Left cardiac atrium (tissue), 4 donors: Measurements from ENCODE around the gene GMEB2. TPM values are rescaled to one million over a fixed set of nuclear protein-coding genes. Genes with fewer than 3 reads are reported as not detected.
"Not testable (repeated sequence)": the region's sequence is repeated elsewhere in the genome, so short reads cannot be mapped to it uniquely, and the experiment has no call there.

Experiments used
- ATAC-seq, 2 donors: fragments of 200-7000 bp; cut with Tn5 transposase; one replicate each; pipeline ENCODE4 v1.9.1; 2020; ENCODE audit warnings: mild to moderate bottlenecking in 2 of 2, moderate library complexity in 2 of 2
- DNase-seq: peaks from one replicate; pipeline ENCODE4 v3.0.0-alpha.2; 2020
- intact Hi-C, 2 donors: fragments of 100-400 bp; cut with DNase I; formaldehyde crosslinking; loops; one replicate each; pipeline versions ENCODE4 v1.14.1 to v1.15.1; 2022 to 2023
- total RNA-seq, 2 donors: library from RNA; stranded (reverse); fragmentation: NEBNext Ultra II Directional; extraction: Animal tissue kit (Norgen Biotek cat#: 25700); gene quantifications; one replicate each; pipeline ENCODE4 v1.2.1, GENCODE V29; 2021
- donor health status: DM: no; HTN: yes; CAD: no.
- donor health status: DM: no; HTN: yes; CAD: no; lungs with severe emphysema.
- donor health status: DM: yes; HTN: yes; CAD: no.
- donor health status: Dilated cardiomyopathy.

Gene GMEB2
- total RNA-seq, 2 donors from 2014 or later, result 5.7 to 7.9 TPM

- intact Hi-C loops, result no loop called here
- peak; percentile 65 for DNase-seq
- peak; percentile 33 to 50 for ATAC-seq
Measured at GRCh38 chr20:63567386-63568169, 59.3 kb downstream of the GMEB2 start.

DNA sequence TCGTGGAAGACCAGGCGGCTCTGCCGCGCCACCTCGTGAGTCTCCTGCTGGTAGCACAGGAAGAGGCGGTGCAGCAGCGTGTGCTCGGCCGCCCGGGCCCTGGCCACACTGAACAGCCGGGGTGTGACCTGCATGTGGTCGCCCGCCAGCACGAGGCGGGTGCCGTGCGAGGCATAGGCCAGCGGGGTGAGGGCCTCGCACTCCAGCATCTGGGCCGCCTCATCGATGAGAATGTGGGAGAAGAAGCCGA is 59.8 kb downstream of the GMEB2 start:
- intact Hi-C loops, result no loop called here
- ATAC-seq, result peak; percentile 2

DNA sequence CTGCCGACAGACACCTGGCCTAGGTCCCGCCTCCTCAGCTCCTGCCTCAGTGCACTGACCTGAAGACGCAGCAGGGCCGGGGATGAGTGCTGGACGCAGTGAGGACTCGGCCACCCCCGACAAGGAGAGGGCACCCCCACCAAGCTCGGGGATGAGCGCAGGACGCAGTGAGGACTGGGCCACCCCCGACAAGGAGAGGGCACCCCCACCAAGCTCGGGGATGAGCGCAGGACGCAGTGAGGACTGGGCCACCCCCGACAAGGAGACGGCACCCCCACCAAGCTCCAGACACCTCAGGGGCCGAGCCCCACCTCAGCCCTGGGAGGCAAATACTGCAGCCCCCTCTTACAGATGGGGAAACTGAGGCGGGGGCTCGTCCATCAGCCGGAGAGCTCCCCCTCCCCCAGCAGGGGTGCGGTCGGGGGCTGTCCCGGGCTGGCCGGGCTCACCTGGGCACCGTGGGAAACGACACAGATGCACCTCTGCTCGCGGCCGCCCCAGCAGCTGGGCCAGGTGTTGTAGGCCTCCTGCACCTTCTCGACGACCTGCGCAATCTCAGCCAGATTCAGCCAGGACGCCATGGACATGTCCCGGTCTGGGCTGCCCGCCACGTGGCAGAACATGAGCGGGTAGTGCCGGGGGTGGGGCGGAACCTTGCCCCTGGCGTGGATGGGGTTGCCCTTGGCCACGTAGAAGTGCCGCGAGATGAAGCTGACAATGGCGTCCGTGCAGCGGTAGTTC is 60.3 kb downstream of the GMEB2 start:
- ATAC-seq, result no peak
- DNase-seq, result no peak
- intact Hi-C loops, result no loop called here

More for the DNA sequence above, 59.8 kb downstream of the GMEB2 start:
- DNase-seq, result no peak

GRCh38 chr20:63565699-63566335 is 61.1 kb downstream of the GMEB2 start:
- intact Hi-C loops, result no loop called here
- DNase-seq (no peak), ATAC-seq (no peak)

DNA sequence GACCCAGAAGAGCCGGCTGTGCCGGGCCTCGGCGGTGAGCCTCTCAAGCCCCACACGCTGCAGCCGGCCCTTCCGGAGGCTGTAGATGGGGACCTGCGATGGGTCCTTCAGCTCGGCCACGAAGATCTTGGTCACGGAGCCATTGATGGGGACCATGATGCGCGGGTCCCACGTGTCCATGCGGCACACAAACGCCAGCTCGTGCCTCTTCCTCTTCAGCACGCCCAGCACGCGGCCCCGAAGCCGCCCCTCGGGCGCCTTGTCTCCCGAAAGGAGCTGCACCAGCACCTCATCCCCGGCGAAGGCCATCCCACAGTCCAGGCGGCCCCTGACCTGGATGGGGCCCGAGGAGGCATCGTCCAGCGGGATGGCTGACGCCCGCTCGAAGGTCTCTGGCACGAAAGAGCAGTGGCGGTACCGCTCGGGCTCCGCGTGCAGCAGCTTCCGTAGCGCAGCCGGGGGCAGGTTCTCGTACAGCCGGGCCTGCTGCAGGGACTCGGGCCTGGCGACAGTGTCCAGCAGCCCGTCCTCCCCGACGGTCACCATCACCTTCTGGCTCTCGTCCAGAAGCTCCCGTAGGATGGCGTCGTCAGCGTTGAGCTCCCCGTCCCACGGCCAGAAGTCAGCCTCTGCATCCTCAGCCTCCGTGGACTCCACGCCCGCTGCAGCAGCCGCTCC is 61.7 kb downstream of the GMEB2 start:
- intact Hi-C loops, result no loop called here
- DNase-seq (no peak), ATAC-seq (no peak)

GRCh38 chr20:63564036-63564810 is 62.7 kb downstream of the GMEB2 start:
- intact Hi-C loops, result no loop called here
- no peak for ATAC-seq
- no peak for DNase-seq

GRCh38 chr20:63563225-63563935 is 63.5 kb downstream of the GMEB2 start:
- DNase-seq, result no peak
- ATAC-seq, result no peak
- intact Hi-C loops, result no loop called here

GRCh38 chr20:63562461-63563224 is 64.3 kb downstream of the GMEB2 start:
- intact Hi-C loops, result no loop called here
- DNase-seq (no peak), ATAC-seq (no peak)

DNA sequence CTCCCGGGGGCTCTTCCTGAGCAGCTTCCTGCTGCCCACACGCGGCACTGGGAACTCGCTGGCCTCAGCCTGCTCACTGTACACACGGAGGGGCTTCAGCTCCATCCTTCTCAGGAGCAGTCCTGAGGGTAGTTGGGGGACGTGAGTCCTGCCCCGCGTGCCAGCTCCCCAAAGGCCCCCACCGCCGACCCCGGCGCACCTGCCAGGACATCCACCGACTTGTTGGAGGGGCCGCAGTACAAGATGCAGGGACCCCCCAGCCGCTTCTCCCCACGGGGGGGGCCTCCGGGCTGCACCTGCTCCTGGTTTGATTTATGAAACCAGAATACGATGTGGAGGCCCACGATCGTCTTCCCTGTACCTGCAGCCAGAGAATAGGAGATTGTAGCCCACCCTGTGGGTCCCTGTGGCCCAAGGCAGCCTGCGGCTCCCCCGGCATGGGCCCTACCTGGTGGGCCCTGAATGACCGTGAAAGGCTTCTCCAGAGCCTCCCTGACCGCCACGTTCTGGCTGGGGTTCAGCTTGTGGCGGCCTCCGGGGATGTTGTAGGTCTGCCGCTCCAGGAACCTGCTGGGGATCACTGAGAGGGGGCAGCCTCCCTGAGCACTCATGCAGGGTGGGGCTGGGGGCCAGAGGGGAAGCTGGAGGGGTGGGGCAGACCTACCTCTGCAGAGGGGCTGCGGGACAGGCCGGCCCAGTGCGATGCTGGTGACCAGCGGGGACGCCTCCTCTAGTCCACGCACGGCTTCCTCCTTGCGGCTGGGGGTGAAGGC is 65.1 kb downstream of the GMEB2 start:
- intact Hi-C loops, result no loop called here
- ATAC-seq (no peak), DNase-seq (no peak)

DNA sequence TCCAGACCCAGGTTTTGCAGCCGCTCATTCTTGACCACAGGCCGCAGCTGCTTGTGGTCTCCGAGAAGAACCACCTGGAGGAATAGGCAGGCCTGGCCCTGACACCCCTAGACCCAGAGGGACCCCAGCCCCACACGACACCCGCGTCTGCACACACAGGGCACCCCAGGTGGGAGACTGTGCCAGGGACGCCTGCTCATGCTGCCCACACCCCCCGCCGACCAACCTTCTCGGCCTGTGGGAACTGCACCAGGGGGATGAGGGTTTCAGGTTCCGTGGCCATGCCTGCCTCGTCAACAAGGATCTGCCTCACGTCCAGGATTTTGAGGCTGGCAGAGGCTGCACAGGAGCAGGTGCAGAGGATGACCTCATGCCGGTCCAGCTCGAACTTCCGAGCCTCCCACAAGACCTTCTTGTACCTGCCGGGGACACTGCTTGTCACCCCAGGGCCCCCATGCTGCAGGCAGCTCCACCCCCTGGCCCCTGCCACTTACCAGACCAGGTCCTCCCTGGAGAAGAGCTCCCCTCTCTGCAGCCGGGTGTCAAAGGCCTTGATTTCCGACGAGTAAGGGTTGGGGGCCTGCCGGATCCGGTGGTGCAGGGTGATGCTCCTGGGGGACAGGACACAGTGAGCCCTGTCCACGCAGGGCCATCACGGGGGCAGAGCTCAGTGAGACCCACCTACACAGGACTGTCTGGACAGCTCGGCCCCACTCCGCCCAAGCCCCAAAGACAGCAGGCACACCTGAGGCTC is 65.9 kb downstream of the GMEB2 start:
- ATAC-seq (no peak), DNase-seq (no peak)
- intact Hi-C loops, result no loop called here

DNA sequence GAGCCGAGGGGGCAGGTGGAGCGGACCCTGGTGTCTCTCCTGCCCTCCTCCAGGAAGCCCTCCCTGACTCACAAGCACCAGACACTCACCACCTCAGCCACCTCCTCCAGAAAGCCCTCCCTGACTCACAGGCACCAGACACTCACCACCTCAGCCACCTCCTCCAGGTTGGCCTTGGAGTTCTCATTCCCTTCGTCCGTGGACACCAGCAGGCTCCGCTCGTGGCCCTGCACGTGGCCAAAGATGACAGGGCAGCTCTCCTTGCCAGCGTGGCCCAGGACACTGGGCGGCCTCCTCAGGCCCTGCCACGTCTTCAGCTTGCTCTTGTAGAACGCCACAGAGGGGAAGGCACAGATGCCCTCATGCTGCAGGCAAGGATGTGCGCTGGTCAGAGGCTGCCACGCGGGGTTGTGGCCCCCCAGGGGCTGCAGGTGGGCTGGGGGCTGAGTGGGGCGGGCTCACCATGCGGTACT is 66.5 kb downstream of the GMEB2 start:
- intact Hi-C loops, result no loop called here
- DNase-seq, result no peak
- ATAC-seq, result no peak

GRCh38 chr20:63559485-63560332 is 67.2 kb downstream of the GMEB2 start:
- DNase-seq, intact Hi-C loops, ATAC-seq: not testable (repeated sequence)

DNA sequence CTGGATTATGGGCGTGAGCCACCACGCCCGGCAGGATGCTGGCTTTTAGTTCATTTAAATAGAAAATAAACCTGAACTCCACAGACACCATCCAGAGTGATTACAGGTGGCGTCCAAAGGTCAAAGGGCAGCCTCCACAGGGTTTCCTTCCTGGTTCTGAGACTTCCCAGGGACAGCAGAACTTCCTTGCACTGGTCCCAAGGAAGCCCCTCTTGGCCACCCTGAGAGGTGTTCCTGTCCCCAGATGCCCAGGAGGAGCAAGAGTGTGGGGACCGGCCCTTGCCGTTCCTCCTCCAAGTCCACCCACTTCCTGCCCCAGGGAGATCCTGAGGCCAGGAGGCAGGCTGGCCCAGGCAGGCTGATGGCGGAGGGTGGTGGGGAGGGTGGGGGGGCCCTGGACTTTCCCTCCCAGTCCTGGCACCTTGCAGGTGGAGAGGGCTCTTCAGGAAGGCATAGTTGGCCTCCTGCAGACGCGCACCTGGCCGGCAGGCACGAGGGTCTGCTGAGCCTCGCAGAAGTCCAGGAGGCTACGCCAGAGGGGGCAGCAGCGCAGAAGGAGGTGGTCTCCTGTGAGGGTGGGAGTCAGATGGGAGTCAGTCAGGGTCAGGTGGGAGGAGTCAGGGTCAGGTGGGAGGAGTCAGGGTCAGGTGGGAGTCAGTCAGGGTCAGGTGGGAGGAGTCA is 68.0 kb downstream of the GMEB2 start:
- ATAC-seq (no peak), DNase-seq (no peak)
- intact Hi-C loops, result no loop called here

DNA sequence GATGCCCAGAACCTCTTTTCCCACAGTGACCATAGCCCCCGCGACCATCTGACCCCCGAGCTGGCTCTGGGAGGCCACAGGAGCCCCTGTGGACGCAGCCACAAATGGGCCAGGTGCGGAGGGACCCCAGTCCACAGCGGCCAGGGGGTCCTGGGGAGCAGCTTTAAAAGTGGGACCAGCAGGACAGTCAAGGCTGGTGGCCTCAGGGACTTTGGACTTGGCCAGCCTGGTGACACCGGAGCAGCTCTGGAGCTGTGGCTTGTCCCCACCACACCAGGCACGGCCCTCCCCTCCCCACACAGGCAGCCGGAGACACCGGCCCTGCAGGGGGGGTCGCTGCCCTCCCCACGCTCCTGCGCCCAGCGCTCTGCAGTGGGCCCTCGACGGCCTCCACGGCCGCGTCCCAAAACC is 69.4 kb downstream of the GMEB2 start:
- intact Hi-C loops, result no loop called here
- DNase-seq (no peak), ATAC-seq (no peak)
